ENCODE measurements around the gene UTP20.

Gene UTP20

DNA sequence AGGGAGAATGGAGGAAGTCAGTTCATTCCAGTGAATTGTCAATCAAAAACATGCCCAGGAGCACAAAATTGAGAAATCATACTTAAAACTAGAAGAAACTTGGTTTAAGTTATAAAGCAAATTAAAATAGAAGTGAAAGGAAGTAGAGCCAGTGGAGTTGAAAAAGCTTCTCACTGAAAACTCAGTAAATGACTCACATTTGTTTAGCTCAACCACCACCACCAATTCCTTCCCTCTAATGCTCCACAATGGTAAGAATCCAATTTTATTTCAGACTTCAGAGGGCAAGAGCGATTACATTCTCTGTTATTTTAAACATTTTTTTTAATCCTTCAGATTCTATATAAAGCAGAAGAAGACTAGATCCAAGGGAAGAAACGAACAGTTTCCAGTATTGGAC is 19.4 kb downstream of the UTP20 start:
- TF ChIP-seq, protein P1, sequence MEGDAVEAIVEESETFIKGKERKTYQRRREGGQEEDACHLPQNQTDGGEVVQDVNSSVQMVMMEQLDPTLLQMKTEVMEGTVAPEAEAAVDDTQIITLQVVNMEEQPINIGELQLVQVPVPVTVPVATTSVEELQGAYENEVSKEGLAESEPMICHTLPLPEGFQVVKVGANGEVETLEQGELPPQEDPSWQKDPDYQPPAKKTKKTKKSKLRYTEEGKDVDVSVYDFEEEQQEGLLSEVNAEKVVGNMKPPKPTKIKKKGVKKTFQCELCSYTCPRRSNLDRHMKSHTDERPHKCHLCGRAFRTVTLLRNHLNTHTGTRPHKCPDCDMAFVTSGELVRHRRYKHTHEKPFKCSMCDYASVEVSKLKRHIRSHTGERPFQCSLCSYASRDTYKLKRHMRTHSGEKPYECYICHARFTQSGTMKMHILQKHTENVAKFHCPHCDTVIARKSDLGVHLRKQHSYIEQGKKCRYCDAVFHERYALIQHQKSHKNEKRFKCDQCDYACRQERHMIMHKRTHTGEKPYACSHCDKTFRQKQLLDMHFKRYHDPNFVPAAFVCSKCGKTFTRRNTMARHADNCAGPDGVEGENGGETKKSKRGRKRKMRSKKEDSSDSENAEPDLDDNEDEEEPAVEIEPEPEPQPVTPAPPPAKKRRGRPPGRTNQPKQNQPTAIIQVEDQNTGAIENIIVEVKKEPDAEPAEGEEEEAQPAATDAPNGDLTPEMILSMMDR (IDR thresholded peaks at IDR 0.05): no peak

DNA sequence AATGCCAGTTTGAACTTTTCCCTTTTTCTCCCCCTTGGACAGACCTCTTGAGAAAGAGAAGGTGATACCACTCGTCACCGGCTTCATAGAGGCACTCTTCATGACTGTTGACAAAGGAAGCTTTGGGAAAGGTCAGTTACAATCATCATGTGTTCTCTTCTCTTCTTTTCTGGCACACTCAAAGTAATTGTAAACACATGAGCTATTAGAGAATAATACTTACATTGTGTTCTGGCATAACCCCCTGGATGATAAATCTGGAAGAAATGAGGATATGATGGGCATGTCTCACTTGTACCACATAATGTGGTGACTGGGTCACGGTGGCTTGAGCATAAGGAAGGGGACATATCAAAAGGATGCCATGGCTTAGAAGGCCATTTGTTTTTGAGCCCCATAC is 20.0 kb downstream of the UTP20 start:
- TF ChIP-seq, protein P1 (IDR thresholded peaks at IDR 0.05): no peak

DNA sequence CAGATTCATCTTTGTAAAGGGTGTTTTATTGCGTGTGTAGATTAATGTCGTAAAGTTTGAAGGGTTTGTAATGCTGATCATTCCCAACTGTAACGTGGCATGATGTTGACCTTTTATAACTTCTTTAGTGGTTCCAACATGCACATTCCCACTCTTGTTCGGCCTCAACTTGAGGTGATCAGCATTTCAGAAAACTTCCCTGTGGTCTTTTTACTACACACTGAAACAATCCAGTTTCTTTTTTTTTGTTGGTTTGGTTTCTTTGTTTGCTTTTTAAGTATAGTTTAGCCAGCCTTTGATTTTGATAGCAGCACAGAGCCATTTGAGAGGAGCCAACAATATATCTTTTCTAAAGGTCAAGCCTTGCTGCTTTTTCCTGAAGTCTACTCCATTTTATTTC is 22.8 kb downstream of the UTP20 start:
- TF ChIP-seq, protein P1 (IDR thresholded peaks at IDR 0.05): no peak

DNA sequence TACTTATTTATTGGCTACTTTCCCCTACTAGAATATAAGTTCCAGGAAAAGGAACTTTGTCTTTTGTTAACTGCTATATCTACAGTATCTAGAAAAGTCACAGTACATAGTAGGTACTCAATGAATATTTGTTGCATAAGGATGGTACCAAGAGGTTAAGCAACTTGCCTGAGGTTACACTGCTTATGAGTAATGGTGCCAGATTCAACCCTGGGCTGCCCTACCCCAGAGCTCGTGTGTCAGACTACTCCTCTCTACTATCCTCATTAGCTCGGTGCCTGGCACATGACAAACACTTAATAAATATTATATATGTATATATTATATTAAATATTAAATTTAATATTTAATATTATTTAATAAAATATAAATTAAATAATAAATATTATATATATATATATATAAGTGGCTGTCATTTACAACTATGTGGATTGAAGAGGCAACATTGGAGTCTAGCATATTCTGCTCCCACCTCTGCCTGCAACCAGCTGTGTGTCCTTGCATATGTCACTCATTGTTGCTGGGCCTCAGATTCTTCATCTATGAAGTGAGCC is 25.4 kb downstream of the UTP20 start:
- TF ChIP-seq, protein P1 (IDR thresholded peaks at IDR 0.05): no peak

DNA sequence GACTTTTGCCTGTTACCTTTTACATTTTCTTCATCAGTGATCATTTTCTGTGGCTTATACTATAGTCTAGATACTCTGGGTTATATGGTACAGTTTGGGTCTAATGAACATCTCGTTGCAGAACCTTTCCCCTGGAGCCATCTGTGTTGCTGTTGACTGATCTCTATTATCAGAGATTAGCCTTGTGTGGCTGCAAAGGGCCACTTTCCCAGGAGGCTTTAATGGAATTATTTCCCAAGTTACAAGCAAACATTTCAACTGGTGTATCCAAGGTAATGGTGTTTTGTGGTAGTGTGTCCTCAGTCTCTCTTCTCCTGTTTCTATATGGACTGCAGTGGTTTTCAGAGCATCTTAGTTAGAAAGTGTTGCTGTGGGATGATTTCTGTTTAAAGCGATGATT is 25.9 kb downstream of the UTP20 start:
- TF ChIP-seq, protein P1 (IDR thresholded peaks at IDR 0.05): no peak

DNA sequence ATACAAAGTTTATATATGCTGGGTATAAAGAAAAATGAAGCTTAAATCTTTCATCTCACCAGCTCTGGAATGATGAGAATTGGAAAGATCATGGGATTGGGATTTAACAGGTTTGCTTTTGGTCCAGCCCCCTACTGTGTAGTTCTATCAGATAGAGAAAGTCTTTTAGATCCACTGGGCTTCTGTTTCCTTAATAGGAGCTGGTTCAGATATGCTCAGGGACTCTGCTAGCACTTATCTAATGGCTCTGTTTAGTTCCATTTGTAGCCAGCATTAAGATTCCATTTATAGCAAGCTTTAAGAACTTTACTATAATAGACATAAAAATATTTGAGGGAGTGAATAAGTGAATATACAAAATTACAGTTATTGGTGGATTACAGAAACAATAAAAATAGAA is 42.6 kb downstream of the UTP20 start:
- TF ChIP-seq, protein P1 (IDR thresholded peaks at IDR 0.05): no peak

DNA sequence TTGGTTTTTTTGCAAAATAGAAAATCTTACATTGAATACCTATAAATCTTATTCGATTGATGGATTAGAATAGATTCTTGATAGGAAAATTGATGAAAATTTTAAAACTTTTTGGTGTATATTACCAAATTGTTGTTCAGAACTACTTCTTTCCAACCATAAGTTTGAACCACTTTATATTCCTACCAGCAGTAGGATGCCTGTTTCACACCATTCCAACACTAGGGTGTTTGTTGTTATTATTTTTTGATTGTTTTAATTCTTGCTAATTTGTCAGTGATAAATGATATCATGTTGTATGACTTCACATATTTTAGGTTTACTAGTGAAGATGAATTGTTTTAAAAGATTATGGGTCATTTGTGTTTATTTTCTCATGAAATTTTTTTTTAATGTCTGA is 43.4 kb downstream of the UTP20 start:
- TF ChIP-seq, protein P1 (IDR thresholded peaks at IDR 0.05): no peak

DNA sequence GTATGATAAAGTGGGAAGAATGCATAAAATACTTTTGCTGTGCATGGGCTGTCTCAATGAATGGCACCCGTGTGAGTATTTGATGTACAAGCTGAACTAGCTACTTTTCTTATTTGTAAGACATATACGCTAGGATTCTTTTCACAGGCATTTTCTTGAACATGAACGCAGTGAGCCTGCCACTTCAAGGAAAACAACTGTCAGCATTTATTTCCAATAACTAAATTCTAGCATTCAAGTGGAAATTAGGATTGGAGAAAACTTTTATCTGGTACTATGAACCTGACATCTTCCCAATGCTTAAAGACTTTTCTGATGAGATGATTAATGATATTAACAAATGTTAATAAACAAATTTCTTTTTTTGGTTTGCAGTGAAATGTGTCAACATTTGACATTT is 45.7 kb downstream of the UTP20 start:
- TF ChIP-seq, protein P1 (IDR thresholded peaks at IDR 0.05): no peak

Measured in LNCAP (cell line).